HEK293 (cell line): ENCODE data around the gene DMD.

Source experiments
- CTCF ChIA-PET: fragments of 350-600 bp; formaldehyde crosslinking; extraction: SDS; loops from one replicate; lab custom pipeline; 2021; ENCODE audit warnings: antibody characterized with exemption; lab: Yijun Ruan, JAX
- POLR2A ChIA-PET: fragments of 300-600 bp; formaldehyde crosslinking; extraction: SDS; loops from one replicate; lab custom pipeline; 2020; ENCODE audit warnings: antibody characterized with exemption, inconsistent platforms; lab: Yijun Ruan, JAX
- H3K27ac ChIP-seq: fragments of 200-500 bp; sonication (Bioruptor generic); 2 replicates; pipeline ENCODE4 v1.5.1; 2014; ENCODE audit warnings: low read depth, low read length, control low read depth, inconsistent platforms; ENCODE audit errors: extremely low read depth
- H3K36me3 ChIP-seq, 2 experiments: fragments of 200-500 bp in 1 of 2; sonication (Bioruptor generic) in 1 of 2; 1 replicate in 1 of 2; 2 replicates in 1 of 2; pipeline ENCODE4 v1.5.1; 2014 to 2017; ENCODE audit warnings: inconsistent platforms in 2 of 2, low read length in 2 of 2; ENCODE audit not compliant: control insufficient read depth in 2 of 2, insufficient read depth in 1 of 2
- H3K4me1 ChIP-seq: fragments of 200-500 bp; sonication (Bioruptor generic); 2 replicates; pipeline ENCODE4 v1.5.1; 2014; ENCODE audit warnings: mild to moderate bottlenecking, low read length, inconsistent platforms; ENCODE audit not compliant: control insufficient read depth, insufficient read depth
- H3K4me3 ChIP-seq: 2 replicates; pipeline ENCODE4 v1.5.1; 2011; ENCODE audit warnings: low read depth, mild to moderate bottlenecking, control low read depth, low read length, moderate library complexity
- H3K9me3 ChIP-seq: fragments of 200-500 bp; sonication (Bioruptor generic); 2 replicates; pipeline ENCODE4 v1.5.1; 2014; ENCODE audit warnings: low read depth, low read length, inconsistent platforms; ENCODE audit not compliant: control insufficient read depth, insufficient read depth
- OSR2 ChIP-seq: fragments of 450-650 bp; formaldehyde crosslinking; IDR thresholded peaks from 2 replicates; pipeline ENCODE4 v1.5.1; 2016; ENCODE audit warnings: missing biosample characterization, missing genetic modification characterization
- PRDM6 ChIP-seq: fragments of 450-650 bp; formaldehyde crosslinking; IDR thresholded peaks from 2 replicates; pipeline ENCODE4 v1.5.1; 2017; ENCODE audit warnings: missing biosample characterization, missing genetic modification characterization
- RBAK ChIP-seq: fragments of 450-650 bp; formaldehyde crosslinking; IDR thresholded peaks from 2 replicates; pipeline ENCODE4 v1.5.1; 2016; ENCODE audit warnings: missing biosample characterization, missing genetic modification characterization
- REPIN1 ChIP-seq: fragments of 450-650 bp; formaldehyde crosslinking; IDR thresholded peaks from 2 replicates; pipeline ENCODE4 v1.5.1; 2017; ENCODE audit warnings: missing biosample characterization, missing genetic modification characterization, low read depth
- SETDB1 ChIP-seq: IDR thresholded peaks from one replicate; pipeline ENCODE4 v1.6.1; 2017; ENCODE audit warnings: mild to moderate bottlenecking, low read length, moderate library complexity, mixed read lengths; ENCODE audit not compliant: insufficient read length
- SP2 ChIP-seq: fragments of 450-650 bp; formaldehyde crosslinking; IDR thresholded peaks from 2 replicates; pipeline ENCODE4 v1.5.1; 2016; ENCODE audit warnings: missing biosample characterization, missing genetic modification characterization
- TRIM28 ChIP-seq: IDR thresholded peaks from 2 replicates; pipeline ENCODE4 v1.6.1; 2011; ENCODE audit warnings: low read length, control low read depth, borderline replicate concordance
- ZBTB17 ChIP-seq: fragments of 450-650 bp; formaldehyde crosslinking; IDR thresholded peaks from 2 replicates; pipeline ENCODE4 v1.5.1; 2016; ENCODE audit warnings: missing biosample characterization, missing genetic modification characterization
- ZBTB26 ChIP-seq: fragments of 450-650 bp; formaldehyde crosslinking; optimal IDR thresholded peaks from 2 replicates; pipeline ENCODE3; 2016; ENCODE audit warnings: missing biosample characterization, mild to moderate bottlenecking, missing genetic modification characterization
- ZFP3 ChIP-seq: fragments of 450-650 bp; formaldehyde crosslinking; IDR thresholded peaks from 2 replicates; pipeline ENCODE4 v1.5.1; 2016; ENCODE audit warnings: low read depth, missing biosample characterization, missing genetic modification characterization
- ZNF155 ChIP-seq: fragments of 450-650 bp; formaldehyde crosslinking; IDR thresholded peaks from 2 replicates; pipeline ENCODE4 v1.5.1; 2016; ENCODE audit warnings: missing biosample characterization, missing genetic modification characterization
- ZNF280C ChIP-seq: fragments of 450-650 bp; formaldehyde crosslinking; IDR thresholded peaks from 2 replicates; pipeline ENCODE4 v1.5.1; 2016; ENCODE audit warnings: missing biosample characterization, missing genetic modification characterization
- ZNF391 ChIP-seq: fragments of 450-650 bp; formaldehyde crosslinking; IDR thresholded peaks from 2 replicates; pipeline ENCODE4 v1.5.1; 2016; ENCODE audit warnings: low read depth, missing biosample characterization, missing genetic modification characterization, borderline replicate concordance
- ZNF473 ChIP-seq: fragments of 450-650 bp; formaldehyde crosslinking; IDR thresholded peaks from 2 replicates; pipeline ENCODE4 v1.5.1; 2017; ENCODE audit warnings: missing biosample characterization, missing genetic modification characterization
- TF ChIP-seq, protein P1 (sequence below): fragments of 450-650 bp; formaldehyde crosslinking; IDR thresholded peaks from 2 replicates; pipeline ENCODE4 v1.5.1; 2016; ENCODE audit warnings: missing biosample characterization, missing genetic modification characterization
- TF ChIP-seq, protein P2 (sequence below): fragments of 450-650 bp; formaldehyde crosslinking; IDR thresholded peaks from 2 replicates; pipeline ENCODE4 v1.5.0; 2017; ENCODE audit warnings: missing biosample characterization, missing genetic modification characterization, borderline replicate concordance

DMD gene

DNA sequence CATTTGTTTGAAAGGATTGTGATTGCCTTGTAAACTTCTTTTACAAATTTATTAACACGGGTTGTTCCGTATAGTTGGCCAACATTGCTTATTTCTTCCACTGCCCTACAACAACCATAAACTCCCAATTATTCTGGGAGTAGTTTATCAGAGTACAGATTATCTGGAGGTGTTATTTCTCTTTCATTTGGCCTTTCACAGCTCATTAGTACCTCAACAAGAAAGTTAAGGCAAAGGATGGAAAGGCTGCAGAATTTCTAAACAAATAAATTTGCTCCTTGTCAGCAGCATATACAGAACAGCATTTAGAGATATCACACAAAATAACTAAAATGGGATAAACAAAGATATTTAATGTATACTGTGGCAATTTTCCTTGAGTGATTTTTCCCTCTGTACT lies 548.8 kb downstream of the DMD start (continued):
- no peak for TF ChIP-seq PRDM6
- no peak for TF ChIP-seq ZNF155 (tag by site-specific recombination)
- no peak for TF ChIP-seq RBAK
- no peak for TF ChIP-seq OSR2 (tag by site-specific recombination)
- TF ChIP-seq ZNF280C (tag by site-specific recombination): no peak
- TF ChIP-seq ZNF391: no peak
- TF ChIP-seq SETDB1: no peak
- TF ChIP-seq, protein P1, sequence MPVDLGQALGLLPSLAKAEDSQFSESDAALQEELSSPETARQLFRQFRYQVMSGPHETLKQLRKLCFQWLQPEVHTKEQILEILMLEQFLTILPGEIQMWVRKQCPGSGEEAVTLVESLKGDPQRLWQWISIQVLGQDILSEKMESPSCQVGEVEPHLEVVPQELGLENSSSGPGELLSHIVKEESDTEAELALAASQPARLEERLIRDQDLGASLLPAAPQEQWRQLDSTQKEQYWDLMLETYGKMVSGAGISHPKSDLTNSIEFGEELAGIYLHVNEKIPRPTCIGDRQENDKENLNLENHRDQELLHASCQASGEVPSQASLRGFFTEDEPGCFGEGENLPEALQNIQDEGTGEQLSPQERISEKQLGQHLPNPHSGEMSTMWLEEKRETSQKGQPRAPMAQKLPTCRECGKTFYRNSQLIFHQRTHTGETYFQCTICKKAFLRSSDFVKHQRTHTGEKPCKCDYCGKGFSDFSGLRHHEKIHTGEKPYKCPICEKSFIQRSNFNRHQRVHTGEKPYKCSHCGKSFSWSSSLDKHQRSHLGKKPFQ (tag by site-specific recombination): no peak
- TF ChIP-seq, all 188 proteins: peak for 0

- no peaks in the 10 kb centered on the region for H3K9me3 ChIP-seq
- no peaks in the 10 kb centered on the region for H3K36me3 ChIP-seq
- TF ChIP-seq REPIN1 (tag by site-specific recombination) (no peak), TRIM28 (no peak), SP2 (no peak), ZBTB26 (tag by site-specific recombination) (no peak), ZNF280C (tag by site-specific recombination) (no peak), ZBTB17 (no peak), ZNF473 (no peak), ZFP3 (tag by site-specific recombination) (no peak)
- TF ChIP-seq, protein P2, sequence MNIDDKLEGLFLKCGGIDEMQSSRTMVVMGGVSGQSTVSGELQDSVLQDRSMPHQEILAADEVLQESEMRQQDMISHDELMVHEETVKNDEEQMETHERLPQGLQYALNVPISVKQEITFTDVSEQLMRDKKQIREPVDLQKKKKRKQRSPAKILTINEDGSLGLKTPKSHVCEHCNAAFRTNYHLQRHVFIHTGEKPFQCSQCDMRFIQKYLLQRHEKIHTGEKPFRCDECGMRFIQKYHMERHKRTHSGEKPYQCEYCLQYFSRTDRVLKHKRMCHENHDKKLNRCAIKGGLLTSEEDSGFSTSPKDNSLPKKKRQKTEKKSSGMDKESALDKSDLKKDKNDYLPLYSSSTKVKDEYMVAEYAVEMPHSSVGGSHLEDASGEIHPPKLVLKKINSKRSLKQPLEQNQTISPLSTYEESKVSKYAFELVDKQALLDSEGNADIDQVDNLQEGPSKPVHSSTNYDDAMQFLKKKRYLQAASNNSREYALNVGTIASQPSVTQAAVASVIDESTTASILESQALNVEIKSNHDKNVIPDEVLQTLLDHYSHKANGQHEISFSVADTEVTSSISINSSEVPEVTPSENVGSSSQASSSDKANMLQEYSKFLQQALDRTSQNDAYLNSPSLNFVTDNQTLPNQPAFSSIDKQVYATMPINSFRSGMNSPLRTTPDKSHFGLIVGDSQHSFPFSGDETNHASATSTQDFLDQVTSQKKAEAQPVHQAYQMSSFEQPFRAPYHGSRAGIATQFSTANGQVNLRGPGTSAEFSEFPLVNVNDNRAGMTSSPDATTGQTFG (tag by site-specific recombination): no peak
- H3K27ac ChIP-seq: no peak overlapping the region
- POLR2A ChIA-PET: no interaction called here
- CTCF ChIA-PET: interaction anchor here (0.6 kb wide), 1 partner anchor 439 kb away, joined by 3 read pairs; no protein-coding TSS in a partner anchor
- no peak overlapping the region for H3K4me3 ChIP-seq
- no peaks in the 10 kb centered on the region for H3K4me1 ChIP-seq
These were observed 566.7 kb downstream of the DMD start for GRCh38 chrX:32644476-32645245.
